H9 (cell line): ENCODE results near the gene TAF4. TPM values are rescaled to one million over a fixed set of nuclear protein-coding genes. Genes with fewer than 3 reads are reported as not detected.

Source experiments
- DNase-seq: peaks from one replicate; pipeline ENCODE4 v3.0.0-alpha.2; 2017
- H2AFZ ChIP-seq: one replicate; pipeline ENCODE4 v1.6.1; 2013; ENCODE audit warnings: mild to moderate bottlenecking, low read length, control low read depth, moderate library complexity
- H2AK5ac ChIP-seq: 2 replicates; pipeline ENCODE4 v1.6.1; 2013; ENCODE audit warnings: low read length, control low read depth, mixed read lengths; ENCODE audit not compliant: insufficient read length
- H2BK120ac ChIP-seq: one replicate; pipeline ENCODE4 v1.6.1; 2013; ENCODE audit warnings: low read depth, mild to moderate bottlenecking, low read length, control low read depth, inconsistent platforms; ENCODE audit not compliant: poor library complexity, severe bottlenecking
- H2BK12ac ChIP-seq: 2 replicates; pipeline ENCODE4 v1.6.1; 2013; ENCODE audit warnings: low read length, control low read depth, mixed read lengths, low read depth; ENCODE audit not compliant: insufficient read length
- H2BK15ac ChIP-seq: 2 replicates; pipeline ENCODE4 v1.6.1; 2013; ENCODE audit warnings: low read depth, low read length, control low read depth
- H2BK20ac ChIP-seq: one replicate; pipeline ENCODE4 v1.6.1; 2013; ENCODE audit warnings: low read depth, mild to moderate bottlenecking, low read length, control low read depth, inconsistent platforms; ENCODE audit not compliant: poor library complexity, severe bottlenecking
- H2BK5ac ChIP-seq: 2 replicates; pipeline ENCODE4 v1.6.1; 2013; ENCODE audit warnings: low read length, control low read depth, mixed read lengths; ENCODE audit not compliant: insufficient read length
- H3K14ac ChIP-seq: 2 replicates; pipeline ENCODE4 v1.6.1; 2013; ENCODE audit warnings: low read length, control low read depth; ENCODE audit not compliant: insufficient read depth
- H3K18ac ChIP-seq: 2 replicates; pipeline ENCODE4 v1.6.1; 2013; ENCODE audit warnings: low read depth, mild to moderate bottlenecking, mixed read lengths, low read length, control low read depth; ENCODE audit not compliant: insufficient read length
- H3K23ac ChIP-seq: 2 replicates; pipeline ENCODE4 v1.6.1; 2013; ENCODE audit warnings: low read length, control low read depth, mixed read lengths, low read depth; ENCODE audit not compliant: insufficient read length
- H3K23me2 ChIP-seq: 2 replicates; pipeline ENCODE4 v1.6.1; 2013; ENCODE audit warnings: low read depth, mild to moderate bottlenecking, mixed read lengths, low read length, control low read depth; ENCODE audit not compliant: insufficient read length, poor library complexity, severe bottlenecking
- H3K27ac ChIP-seq: 2 replicates; pipeline ENCODE4 v1.5.1; 2013; ENCODE audit warnings: low read length, control low read depth, mixed read lengths, low read depth; ENCODE audit not compliant: insufficient read length
- H3K27me3 ChIP-seq: 2 replicates; pipeline ENCODE4 v1.6.1; 2013; ENCODE audit warnings: low read length, control low read depth, inconsistent platforms; ENCODE audit not compliant: insufficient read depth
- H3K4ac ChIP-seq: 2 replicates; pipeline ENCODE4 v1.6.1; 2013; ENCODE audit warnings: low read depth, mild to moderate bottlenecking, control low read depth, inconsistent platforms, low read length, moderate library complexity
- H3K4me1 ChIP-seq: 2 replicates; pipeline ENCODE4 v1.6.1; 2013; ENCODE audit warnings: low read length, control low read depth, inconsistent platforms; ENCODE audit not compliant: insufficient read depth
- H3K4me2 ChIP-seq: 2 replicates; pipeline ENCODE4 v1.6.1; 2013; ENCODE audit warnings: low read length, control low read depth, mixed read lengths; ENCODE audit not compliant: insufficient read length, insufficient read depth
- H3K56ac ChIP-seq: 2 replicates; pipeline ENCODE4 v1.6.1; 2013; ENCODE audit warnings: low read depth, mild to moderate bottlenecking, mixed read lengths, low read length, control low read depth; ENCODE audit not compliant: insufficient read length
- H3K79me1 ChIP-seq: 2 replicates; pipeline ENCODE4 v1.6.1; 2013; ENCODE audit warnings: low read depth, mild to moderate bottlenecking, moderate library complexity, low read length, control low read depth, inconsistent platforms; ENCODE audit not compliant: insufficient read depth, poor library complexity, severe bottlenecking
- H3K79me2 ChIP-seq: 2 replicates; pipeline ENCODE4 v1.6.1; 2013; ENCODE audit warnings: low read length, control low read depth, inconsistent platforms; ENCODE audit not compliant: insufficient read depth
- H3K9ac ChIP-seq: 2 replicates; pipeline ENCODE4 v1.6.1; 2013; ENCODE audit warnings: low read length, control low read depth, mixed read lengths; ENCODE audit not compliant: insufficient read length; ENCODE audit errors: extremely low read depth
- H3K9me3 ChIP-seq: one replicate; pipeline ENCODE4 v1.6.1; 2013; ENCODE audit warnings: low read depth, low read length, inconsistent platforms; ENCODE audit not compliant: control insufficient read depth
- H3T11ph ChIP-seq: one replicate; pipeline ENCODE4 v1.6.1; 2013; ENCODE audit warnings: mild to moderate bottlenecking, low read length, control low read depth, inconsistent platforms
- H4K20me1 ChIP-seq: one replicate; pipeline ENCODE4 v1.6.1; 2013; ENCODE audit not compliant: control insufficient read depth, insufficient read length, insufficient read depth
- H4K5ac ChIP-seq: 2 replicates; pipeline ENCODE4 v1.6.1; 2013; ENCODE audit warnings: low read depth, mild to moderate bottlenecking, mixed read lengths, low read length, control low read depth; ENCODE audit not compliant: insufficient read length
- H4K8ac ChIP-seq: replicated peaks from 2 replicates; pipeline ENCODE4 v1.6.1; 2013; ENCODE audit warnings: low read length, control low read depth, mixed read lengths, low read depth; ENCODE audit not compliant: insufficient read length
- H4K91ac ChIP-seq: 2 replicates; pipeline ENCODE4 v1.6.1; 2013; ENCODE audit warnings: low read depth, mild to moderate bottlenecking, moderate library complexity, mixed read lengths, low read length, control low read depth; ENCODE audit not compliant: insufficient read length
- H3K27ac Mint-ChIP-seq, 3 experiments: 2 replicates in 2 of 3; 3 replicates in 1 of 3; pipeline ENCODE4 v1.8.0; 2020 to 2021; ENCODE audit warnings: mixed read lengths in 3 of 3, mild to moderate bottlenecking in 1 of 3, moderate library complexity in 1 of 3
- H3K27me3 Mint-ChIP-seq: 2 replicates; pipeline ENCODE4 v1.8.0; 2021; ENCODE audit warnings: low read depth, mild to moderate bottlenecking, moderate library complexity, mixed read lengths
- H3K36me3 Mint-ChIP-seq, 3 experiments: 2 replicates in 2 of 3; 3 replicates in 1 of 3; pipeline ENCODE4 v1.8.0; 2020 to 2021; ENCODE audit warnings: low read depth in 3 of 3, mixed read lengths in 3 of 3; ENCODE audit not compliant: insufficient read depth in 1 of 3
- H3K4me1 Mint-ChIP-seq, 2 experiments: 2 replicates each; pipeline ENCODE4 v1.8.0; 2020; ENCODE audit warnings: mixed read lengths in 2 of 2
- H3K4me3 Mint-ChIP-seq, 2 experiments: 2 replicates in 1 of 2; 3 replicates in 1 of 2; pipeline ENCODE4 v1.8.0; 2020 to 2021; ENCODE audit warnings: mild to moderate bottlenecking in 2 of 2, mixed read lengths in 2 of 2, moderate library complexity in 1 of 2
- H3K9me3 Mint-ChIP-seq, 2 experiments: 2 replicates in 1 of 2; 3 replicates in 1 of 2; pipeline ENCODE4 v1.8.0; 2020; ENCODE audit warnings: mild to moderate bottlenecking in 2 of 2, mixed read lengths in 2 of 2, moderate library complexity in 1 of 2
- CTCF ChIP-seq: fragments of 200-600 bp; sonication (generic); conservative IDR thresholded peaks from 3 replicates; pipeline ENCODE4 v1.8.0; 2021; ENCODE audit warnings: antibody characterized with exemption, mild to moderate bottlenecking
- WGBS: extraction: QIAGEN DNeasy Blood & Tissue Kit; methylation state at CpG from one replicate; pipeline ENCODE4 v1.1.7; 2013; ENCODE audit warnings: missing lambda C conversion rate, low lambda C conversion rate, mixed read lengths; ENCODE audit not compliant: insufficient read length; ENCODE audit errors: extremely low coverage; 5-methylcytosine and 5-hydroxymethylcytosine counted together
- total RNA-seq: library from RNA; stranded (reverse); gene quantifications from 2 replicates; pipeline ENCODE4 v1.2.1, GENCODE V29; 2021

TAF4 gene
- total RNA-seq, 1 experiment from 2014 or later: 30.8 TPM

DNA sequence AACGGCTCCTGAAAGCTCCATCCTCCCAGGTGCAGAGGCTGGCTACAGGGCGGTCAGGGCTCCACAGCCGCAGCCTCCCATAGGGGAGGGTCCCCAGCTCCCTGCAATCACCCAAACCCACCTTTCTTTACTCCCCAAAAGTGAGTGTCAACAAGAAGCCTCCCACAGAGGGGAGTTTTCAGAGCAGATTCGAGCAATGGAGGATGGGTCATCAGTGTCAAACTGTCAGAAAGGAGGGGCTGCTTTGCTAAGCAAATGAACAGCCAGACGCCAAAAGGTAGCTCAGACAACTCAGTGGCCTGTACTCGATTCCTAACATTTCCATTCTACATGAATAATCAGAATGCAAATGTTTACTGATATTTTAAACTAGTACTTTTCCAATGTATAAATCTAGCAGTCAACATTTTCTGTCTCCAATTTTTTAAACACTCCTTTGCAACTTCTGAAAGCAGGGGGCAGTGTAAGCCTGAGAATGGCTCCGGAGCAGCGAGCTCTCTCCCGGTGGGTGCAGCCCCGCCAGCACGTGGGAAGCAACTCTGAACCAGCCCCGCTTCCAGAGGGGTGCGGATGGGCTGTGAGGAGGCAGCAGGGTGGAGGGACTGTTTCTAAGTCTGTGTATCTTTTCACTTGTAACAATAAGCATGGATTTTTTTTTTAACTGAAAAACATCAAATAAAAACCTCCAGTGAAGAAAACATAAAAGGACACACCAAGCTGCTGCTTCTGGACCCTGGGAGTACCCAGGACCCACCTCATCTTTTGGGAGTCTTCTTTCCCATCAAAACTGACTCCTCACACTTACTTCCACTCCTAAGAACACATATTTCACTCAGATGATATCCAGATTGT lies 54.9 kb downstream of the TAF4 start:
- Histone ChIP-seq H2BK5ac (no peak overlapping the region), H3K4me2 (no peak overlapping the region), H3T11ph (no peak overlapping the region), H4K5ac (no peak overlapping the region), H3K14ac (no peak overlapping the region), H3K9ac (no peak overlapping the region), H3K27ac (no peak overlapping the region), H2BK120ac (no peak overlapping the region), H2AK5ac (no peak overlapping the region), H3K79me1 (no peaks in the 10 kb centered on the region), H4K91ac (no peak overlapping the region), H3K23me2 (no peaks in the 10 kb centered on the region), H2BK20ac (no peak overlapping the region), H3K4ac (no peak overlapping the region), H3K27me3 (no peaks in the 10 kb centered on the region), H2BK15ac (no peak overlapping the region), H3K56ac (no peak overlapping the region), H3K23ac (no peak overlapping the region), H4K20me1 (no peaks in the 10 kb centered on the region), H3K4me1 (no peaks in the 10 kb centered on the region), H3K79me2 (peaks cover 2% of the 10 kb centered on the region; the same call in 1 of the 2 replicates), H3K9me3 (no peaks in the 10 kb centered on the region), H2AFZ (no peak overlapping the region), H3K18ac (no peak overlapping the region), H4K8ac (no peak overlapping the region), H2BK12ac (no peak overlapping the region)
- peak overlapping the region in 2 of 3 experiments; percentile 21 to 40; a peak in 1 of 7 replicates for H3K27ac Mint-ChIP-seq
- peaks cover 28 to 63% (median 61%) of the 10 kb centered on the region in 3 experiments for H3K36me3 Mint-ChIP-seq
- TF ChIP-seq CTCF: peak; percentile 86
- H3K4me1 Mint-ChIP-seq: peaks cover 6% of the 10 kb centered on the region in 2 experiments
- no CpG with 5 or more reads among the region's 13 CpGs for WGBS
- DNase-seq: peak; percentile 61
- H3K27me3 Mint-ChIP-seq: no peaks in the 10 kb centered on the region
- H3K4me3 Mint-ChIP-seq: no peak overlapping the region
- no peaks in the 10 kb centered on the region for H3K9me3 Mint-ChIP-seq
